Neural cell (in vitro differentiated cells): ENCODE results near the gene SOX5. TPM values are rescaled to one million over a fixed set of nuclear protein-coding genes. Genes with fewer than 3 reads are reported as not detected.

ENCODE experiments used
- H2AFZ ChIP-seq: fragments of 200-600, 300-800 bp; sonication (generic), shearing (Covaris generic); 2 replicates; pipeline ENCODE4 v1.6.0; 2014; ENCODE audit warnings: low read depth, mild to moderate bottlenecking, antibody characterized with exemption, low read length, moderate library complexity
- H3F3A ChIP-seq: fragments of 200-600 bp; shearing (Covaris generic); 2 replicates; pipeline ENCODE4 v1.6.1; 2016; ENCODE audit warnings: mild to moderate bottlenecking, moderate library complexity, mixed read lengths, antibody characterized with exemption, low read length; ENCODE audit not compliant: insufficient read depth, poor library complexity, severe bottlenecking
- H3K27ac ChIP-seq: fragments of 200-600, 300-800 bp; sonication (generic), shearing (Covaris generic); 2 replicates; pipeline ENCODE4 v1.5.1; 2014; ENCODE audit warnings: mild to moderate bottlenecking, low read length, moderate library complexity
- H3K27me3 ChIP-seq: fragments of 300-800, 200-600 bp; sonication (generic), shearing (Covaris generic); 2 replicates; pipeline ENCODE4 v1.6.0; 2014; ENCODE audit warnings: mild to moderate bottlenecking, low read depth, low read length, moderate library complexity; ENCODE audit not compliant: insufficient read depth
- H3K36me3 ChIP-seq: fragments of 300-800, 200-600 bp; sonication (generic), shearing (Covaris generic); 2 replicates; pipeline ENCODE4 v1.5.1; 2014; ENCODE audit warnings: mild to moderate bottlenecking, antibody characterized with exemption, low read length, moderate library complexity; ENCODE audit not compliant: insufficient read depth
- H3K4me2 ChIP-seq: fragments of 300-800, 200-600 bp; sonication (generic), shearing (Covaris generic); 2 replicates; pipeline ENCODE4 v1.6.0; 2014; ENCODE audit warnings: mild to moderate bottlenecking, low read length
- H3K4me3 ChIP-seq: fragments of 300-800, 200-600 bp; sonication (generic), shearing (Covaris generic); 2 replicates; pipeline ENCODE4 v1.5.1; 2014; ENCODE audit warnings: mild to moderate bottlenecking, low read length, moderate library complexity
- H3K79me2 ChIP-seq: fragments of 200-600 bp; shearing (Covaris generic); replicated peaks from 2 replicates; pipeline ENCODE4 v1.6.0; 2014; ENCODE audit warnings: mild to moderate bottlenecking, low read length, moderate library complexity; ENCODE audit not compliant: insufficient read depth
- H3K9ac ChIP-seq: fragments of 300-800, 200-600 bp; sonication (generic), shearing (Covaris generic); 2 replicates; pipeline ENCODE4 v1.6.1; 2016; ENCODE audit warnings: mild to moderate bottlenecking, low read length, mixed read lengths
- H3K9me2 ChIP-seq: fragments of 200-600 bp; shearing (Covaris generic); 2 replicates; pipeline ENCODE4 v1.6.1; 2016; ENCODE audit warnings: mild to moderate bottlenecking, low read length, mixed read lengths; ENCODE audit not compliant: insufficient read depth
- H3K9me3 ChIP-seq: fragments of 200-600, 300-800 bp; sonication (generic), shearing (Covaris generic); 2 replicates; pipeline ENCODE4 v1.6.1; 2016; ENCODE audit warnings: mild to moderate bottlenecking, mixed run types, low read length, moderate library complexity, mixed read lengths
- H4K20me1 ChIP-seq: fragments of 200-600 bp; shearing (Covaris generic); 2 replicates; pipeline ENCODE4 v1.6.1; 2016; ENCODE audit warnings: mild to moderate bottlenecking, mixed run types; ENCODE audit not compliant: insufficient read depth
- EP300 ChIP-seq: fragments of 450-650 bp; conservative IDR thresholded peaks from 2 replicates; pipeline ENCODE4 v1.6.1; 2014; ENCODE audit warnings: antibody characterized with exemption, mild to moderate bottlenecking, moderate library complexity; ENCODE audit not compliant: poor library complexity, severe bottlenecking
- EZH2 ChIP-seq: fragments of 200-600, 300-800 bp; shearing (Covaris generic), sonication (generic); IDR thresholded peaks from 2 replicates; pipeline ENCODE4 v1.6.1; 2014; ENCODE audit warnings: antibody characterized with exemption, low read length, borderline replicate concordance, mild to moderate bottlenecking; ENCODE audit not compliant: insufficient read depth, poor library complexity, severe bottlenecking
- MXI1 ChIP-seq: fragments of 450-650 bp; conservative IDR thresholded peaks from 2 replicates; pipeline ENCODE4 v1.6.1; 2014; ENCODE audit warnings: antibody characterized with exemption, mild to moderate bottlenecking; ENCODE audit not compliant: poor library complexity, severe bottlenecking
- POLR2AphosphoS5 ChIP-seq: IDR thresholded peaks from 2 replicates; pipeline ENCODE4 v1.6.1; 2012
- RAD21 ChIP-seq: fragments of 450-650 bp; conservative IDR thresholded peaks from 2 replicates; pipeline ENCODE4 v1.6.1; 2014; ENCODE audit warnings: antibody characterized with exemption, mild to moderate bottlenecking, moderate library complexity
- REST ChIP-seq: IDR thresholded peaks from 2 replicates; pipeline ENCODE4 v1.6.1; 2012; ENCODE audit warnings: borderline replicate concordance
- SMC3 ChIP-seq: fragments of 450-650 bp; conservative IDR thresholded peaks from 2 replicates; pipeline ENCODE4 v1.6.1; 2014; ENCODE audit warnings: antibody characterized with exemption, mild to moderate bottlenecking, moderate library complexity; ENCODE audit not compliant: poor library complexity
- TAF1 ChIP-seq: IDR thresholded peaks from 2 replicates; pipeline ENCODE4 v1.6.1; 2012; ENCODE audit warnings: low read depth
- polyA plus RNA-seq: library from polyadenylated mRNA; depleted of rRNA; stranded (reverse); fragments of >200 nt; gene quantifications from 2 replicates; pipeline ENCODE4 v1.2.3, GENCODE V29; 2014
- TF ChIP-seq, protein P1 (sequence below): fragments of 450-650 bp; IDR thresholded peaks from 2 replicates; pipeline ENCODE4 v1.5.1; 2014; ENCODE audit warnings: antibody characterized with exemption, mild to moderate bottlenecking, moderate library complexity; ENCODE audit not compliant: poor library complexity, severe bottlenecking

The SOX5 gene
- polyA plus RNA-seq, 1 donor from 2014 or later, result 1.8 TPM

DNA sequence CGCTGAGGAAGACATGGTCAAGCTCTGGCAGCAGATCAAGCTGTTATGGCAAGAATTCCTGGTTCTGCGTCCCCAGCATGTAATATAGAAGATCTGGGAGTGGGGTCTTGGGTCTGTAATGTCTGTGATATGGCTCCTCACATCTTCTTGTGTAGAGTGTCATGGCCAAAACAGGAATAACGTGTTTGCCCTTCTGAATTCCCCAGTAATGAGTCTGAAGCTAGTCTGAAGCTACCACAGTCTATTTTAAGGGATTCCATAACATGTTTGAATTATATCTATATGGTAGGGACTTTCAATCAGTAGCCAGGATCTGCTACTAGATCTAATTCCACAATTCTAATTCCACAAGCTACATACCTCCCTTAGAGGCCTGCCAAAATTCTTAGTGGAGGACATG is 31.4 kb upstream of the SOX5 start:
- TF ChIP-seq MXI1, result no peak
- no peak for TF ChIP-seq RAD21
- TF ChIP-seq TAF1, result no peak
- TF ChIP-seq EP300, result no peak
- TF ChIP-seq EZH2, result no peak
- no peak for TF ChIP-seq POLR2AphosphoS5
- no peak for TF ChIP-seq SMC3
- TF ChIP-seq REST, result no peak
- TF ChIP-seq, protein P1, sequence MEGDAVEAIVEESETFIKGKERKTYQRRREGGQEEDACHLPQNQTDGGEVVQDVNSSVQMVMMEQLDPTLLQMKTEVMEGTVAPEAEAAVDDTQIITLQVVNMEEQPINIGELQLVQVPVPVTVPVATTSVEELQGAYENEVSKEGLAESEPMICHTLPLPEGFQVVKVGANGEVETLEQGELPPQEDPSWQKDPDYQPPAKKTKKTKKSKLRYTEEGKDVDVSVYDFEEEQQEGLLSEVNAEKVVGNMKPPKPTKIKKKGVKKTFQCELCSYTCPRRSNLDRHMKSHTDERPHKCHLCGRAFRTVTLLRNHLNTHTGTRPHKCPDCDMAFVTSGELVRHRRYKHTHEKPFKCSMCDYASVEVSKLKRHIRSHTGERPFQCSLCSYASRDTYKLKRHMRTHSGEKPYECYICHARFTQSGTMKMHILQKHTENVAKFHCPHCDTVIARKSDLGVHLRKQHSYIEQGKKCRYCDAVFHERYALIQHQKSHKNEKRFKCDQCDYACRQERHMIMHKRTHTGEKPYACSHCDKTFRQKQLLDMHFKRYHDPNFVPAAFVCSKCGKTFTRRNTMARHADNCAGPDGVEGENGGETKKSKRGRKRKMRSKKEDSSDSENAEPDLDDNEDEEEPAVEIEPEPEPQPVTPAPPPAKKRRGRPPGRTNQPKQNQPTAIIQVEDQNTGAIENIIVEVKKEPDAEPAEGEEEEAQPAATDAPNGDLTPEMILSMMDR, result no peak

GRCh38 chr12:23964812-23965211 is 15.3 kb upstream of the SOX5 start:
- no peak overlapping the region for H3K27ac ChIP-seq
- no peak overlapping the region for H3K4me3 ChIP-seq
- no peak overlapping the region for H3K9ac ChIP-seq
- TF ChIP-seq POLR2AphosphoS5, result no peak
- TF ChIP-seq MXI1, result no peak
- TF ChIP-seq TAF1, result no peak
- no peak for TF ChIP-seq RAD21
- TF ChIP-seq SMC3, result no peak
- TF ChIP-seq REST, result no peak
- TF ChIP-seq EZH2, result no peak
- no peak for TF ChIP-seq EP300
- TF ChIP-seq, protein P1, result no peak
- H3K27me3 ChIP-seq, result no peaks in the 10 kb centered on the region
- no peak overlapping the region for H2AFZ ChIP-seq
- no peaks in the 10 kb centered on the region for H3F3A ChIP-seq
- H3K36me3 ChIP-seq, result no peaks in the 10 kb centered on the region
- no peaks in the 10 kb centered on the region for H3K79me2 ChIP-seq
- no peak overlapping the region for H3K4me2 ChIP-seq
- H3K9me2 ChIP-seq, result no peaks in the 10 kb centered on the region
- no peaks in the 10 kb centered on the region for H4K20me1 ChIP-seq
- no peaks in the 10 kb centered on the region for H3K9me3 ChIP-seq

More for the DNA sequence above, 31.4 kb upstream of the SOX5 start:
- Histone ChIP-seq H3K27ac (no peak overlapping the region), H2AFZ (no peak overlapping the region), H3K9me2 (no peaks in the 10 kb centered on the region), H3K9me3 (no peaks in the 10 kb centered on the region), H3K79me2 (no peaks in the 10 kb centered on the region), H3K36me3 (no peaks in the 10 kb centered on the region), H3K4me2 (no peak overlapping the region), H3F3A (no peaks in the 10 kb centered on the region), H3K4me3 (no peak overlapping the region), H3K27me3 (no peaks in the 10 kb centered on the region), H3K9ac (no peak overlapping the region), H4K20me1 (no peaks in the 10 kb centered on the region)
